ENCODE results near the gene CT45A10.
"Not testable (repeated sequence)": the region's sequence is repeated elsewhere in the genome, so short reads cannot be mapped to it uniquely, and the experiment has no call there.

Gene CT45A10

GRCh38 chrX:135837180-135837579 is 56.1 kb downstream of the CT45A10 start, which contains the start of gene CT45A7:
Gene CT45A7 (minus strand): TSS chrX:135837280. CDS start chrX:135833533, 3,747 bp downstream.
- H3K27me3 ChIP-seq, H3K36me3 ChIP-seq, H3K9ac ChIP-seq, H3K27ac ChIP-seq, H3K9me3 ChIP-seq, H3K4me3 ChIP-seq, H3K4me1 ChIP-seq, H4K20me1 ChIP-seq, H3K4me2 ChIP-seq: not testable (repeated sequence)
